ENCODE data around the gene GARRE1. TPM values are rescaled to one million over a fixed set of nuclear protein-coding genes. Genes with fewer than 3 reads are reported as not detected.

GARRE1 gene
- total and polyA plus RNA-seq, 2 of the 8 experiments (the other 6 are each of a cell fraction or from before 2014, with no cell fraction given) = 16.4 to 23.1 TPM

DNA sequence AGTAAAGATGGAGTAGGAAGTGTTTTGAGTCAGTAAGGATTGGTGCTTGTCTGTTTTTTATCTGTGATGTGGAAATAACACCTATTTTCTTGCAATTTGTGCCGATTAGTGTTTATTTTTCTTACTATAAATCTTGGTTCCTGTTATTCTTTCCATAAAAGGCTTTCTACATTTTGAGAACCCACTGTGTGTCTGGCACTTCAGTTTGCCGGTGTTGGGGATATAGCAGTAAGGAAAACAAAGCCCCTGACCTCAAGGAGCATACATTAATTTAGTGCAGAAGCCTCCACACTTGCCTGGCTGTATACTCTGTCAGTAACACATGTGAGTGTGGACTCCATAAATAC, 35.6 kb upstream of the GARRE1 start:
- 93% methylated on average over 2 of the region's 2 CpGs; no CpG with 5 or more reads in 1 of the 2 experiments for WGBS, 2 experiments (ENCODE audit: extremely low coverage in 1 of 2, insufficient coverage in 1 of 2, insufficient read length in 1 of 2, insufficient replicate concordance in 2 of 2, low coverage in 1 of 2, low lambda C conversion rate in 2 of 2, missing lambda C conversion rate in 1 of 2)
- Histone ChIP-seq H4K5ac (ENCODE audit: insufficient read length, low read depth, low read length) (no peak overlapping the region), H4K8ac (ENCODE audit: extremely low read depth, insufficient read depth, low read length) (no peak overlapping the region), H2AFZ (ENCODE audit: low read length) (no peak overlapping the region), H4K91ac (replicated peaks; ENCODE audit: insufficient read length, low read length) (no peak overlapping the region), H3K4me3 (ENCODE audit: extremely low read depth in 1 of 4, insufficient read depth in 2 of 4, low read depth in 3 of 4, low read length in 4 of 4) (no peak overlapping the region), H3K36me3 (ENCODE audit: control insufficient read depth in 2 of 4, insufficient read depth in 4 of 4, low read length in 3 of 4) (peaks cover 20 to 59% (median 47%) of the 10 kb centered on the region in 4 experiments), H3K9me3 (ENCODE audit: insufficient read depth in 2 of 2, low read depth in 1 of 2, low read length in 1 of 2) (no peaks in the 10 kb centered on the region), H3K79me1 (ENCODE audit: low read depth, low read length) (peaks cover 3% of the 10 kb centered on the region; the same call in 1 of the 2 replicates), H2BK15ac (ENCODE audit: low read length) (no peak overlapping the region), H3K18ac (ENCODE audit: extremely low read depth, low read length) (no peak overlapping the region), H3K9ac (replicated peaks in 1 of 4; ENCODE audit: extremely low read depth in 1 of 4, low read depth in 3 of 4, low read length in 3 of 4) (no peak overlapping the region), H3K4me1 (replicated peaks in 1 of 4; ENCODE audit: control insufficient read depth in 3 of 4, insufficient read depth in 4 of 4, low read length in 3 of 4) (peaks cover 0 to 2% (median 0%) of the 10 kb centered on the region in 4 experiments; a peak in 2 of 7 replicates), H2AK5ac (ENCODE audit: low read depth, low read length) (no peak overlapping the region), H3K27me3 (replicated peaks in 1 of 4; ENCODE audit: control insufficient read depth in 3 of 4, extremely low read depth in 1 of 4, insufficient read depth in 3 of 4, low read length in 3 of 4) (no peaks in the 10 kb centered on the region), H2BK120ac (replicated peaks; ENCODE audit: low read depth, low read length) (no peak overlapping the region), H3K4ac (replicated peaks; ENCODE audit: insufficient read length, low read depth, low read length) (no peak overlapping the region), H3K79me2 (ENCODE audit: control insufficient read depth in 1 of 2, insufficient read depth in 2 of 2, low read length in 2 of 2) (peaks cover 0 to 3% of the 10 kb centered on the region in 2 experiments; a peak in 1 of 4 replicates), H3K23ac (ENCODE audit: insufficient read length) (no peak overlapping the region), H2BK20ac (ENCODE audit: low read length) (no peak overlapping the region), H3K27ac (ENCODE audit: low read depth, low read length) (no peak overlapping the region), H3K56ac (replicated peaks; ENCODE audit: insufficient read length, low read depth, low read length) (no peak overlapping the region), H4K20me1 (replicated peaks in 1 of 2; ENCODE audit: control insufficient read depth in 1 of 2, insufficient read depth in 2 of 2, low read length in 2 of 2) (peaks cover 0 to 2% of the 10 kb centered on the region in 2 experiments), H2BK5ac (ENCODE audit: low read depth, low read length) (no peak overlapping the region), H2BK12ac (ENCODE audit: low read depth, low read length) (no peak overlapping the region), H3K23me2 (ENCODE audit: low read depth, low read length) (no peaks in the 10 kb centered on the region), H3K4me2 (ENCODE audit: insufficient read depth in 1 of 2, low read depth in 2 of 2, low read length in 2 of 2) (no peak overlapping the region), H3K14ac (ENCODE audit: insufficient read length) (no peak overlapping the region)
- CTCF ChIA-PET (ENCODE audit: partially characterized antibody) = interaction anchor here (1.0 to 2.8 kb wide), 6 partner anchors 10 to 45 kb away, joined by 3 to 14 read pairs (median 4); no protein-coding TSS in a partner anchor
- no peak for FAIRE-seq
- DNase-seq (ENCODE audit: low read depth in 1 of 2, low spot score in 2 of 2) = no peak
- POLR2A ChIA-PET (ENCODE audit: partially characterized antibody) = interaction anchor here (0.6 to 1.2 kb wide), 4 partner anchors 9 to 1545 kb away, joined by 3 to 6 read pairs (median 3); no protein-coding TSS in a partner anchor
- TF ChIP-seq ATF3 (IDR thresholded peaks at IDR 0.05; ENCODE audit: insufficient read depth, low read depth, low read length) (no peak), KDM5A (IDR thresholded peaks at IDR 0.05; ENCODE audit: low read length) (no peak), POU5F1 (IDR thresholded peaks at IDR 0.05; ENCODE audit: low read depth, low read length) (no peak), CBX5 (IDR thresholded peaks at IDR 0.05; ENCODE audit: low read depth, low read length) (no peak), TEAD4 (IDR thresholded peaks at IDR 0.05; ENCODE audit: low read depth, low read length) (no peak), CEBPB (IDR thresholded peaks at IDR 0.05; ENCODE audit: low read depth, low read length) (no peak), SIN3A (conservative IDR thresholded peaks at IDR 0.05 in 1 of 2, IDR thresholded peaks at IDR 0.05 in 1 of 2; ENCODE audit: low read depth in 1 of 2, low read length in 2 of 2) (no peak), MAX (IDR thresholded peaks at IDR 0.05) (no peak), SP1 (IDR thresholded peaks at IDR 0.05; ENCODE audit: low read depth, low read length) (no peak), TAF7 (optimal IDR thresholded peaks at IDR 0.05; ENCODE audit: borderline replicate concordance, low read depth, low read length) (no peak)
- TF ChIP-seq, protein P1, sequence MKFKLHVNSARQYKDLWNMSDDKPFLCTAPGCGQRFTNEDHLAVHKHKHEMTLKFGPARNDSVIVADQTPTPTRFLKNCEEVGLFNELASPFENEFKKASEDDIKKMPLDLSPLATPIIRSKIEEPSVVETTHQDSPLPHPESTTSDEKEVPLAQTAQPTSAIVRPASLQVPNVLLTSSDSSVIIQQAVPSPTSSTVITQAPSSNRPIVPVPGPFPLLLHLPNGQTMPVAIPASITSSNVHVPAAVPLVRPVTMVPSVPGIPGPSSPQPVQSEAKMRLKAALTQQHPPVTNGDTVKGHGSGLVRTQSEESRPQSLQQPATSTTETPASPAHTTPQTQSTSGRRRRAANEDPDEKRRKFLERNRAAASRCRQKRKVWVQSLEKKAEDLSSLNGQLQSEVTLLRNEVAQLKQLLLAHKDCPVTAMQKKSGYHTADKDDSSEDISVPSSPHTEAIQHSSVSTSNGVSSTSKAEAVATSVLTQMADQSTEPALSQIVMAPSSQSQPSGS (IDR thresholded peaks at IDR 0.05; ENCODE audit: low read length) = no peak

All from H1 (cell line).